PC-9 (cell line): ENCODE data around the gene CYP1A2. TPM values are rescaled to one million over a fixed set of nuclear protein-coding genes. Genes with fewer than 3 reads are reported as not detected.

Experiments used
- BruUV-seq: library from RNA; stranded (reverse); fragments of 400-500 nt; replicated peaks from 2 replicates; lab custom pipeline; 2021; lab: Mats Ljungman, UMichigan
- CTCF ChIA-PET: fragments of 300-600 bp; sonication (Branson Sonifier 250); formaldehyde crosslinking; loops from one replicate; lab custom pipeline; 2022; ENCODE audit warnings: antibody characterized with exemption; lab: Charles Lee
- POLR2A ChIA-PET: fragments of 300-600 bp; sonication (Branson Sonifier 250); formaldehyde crosslinking; loops from one replicate; lab custom pipeline; 2022; ENCODE audit warnings: antibody characterized with exemption; ENCODE audit not compliant: unreplicated experiment; lab: Charles Lee
- DNase-seq, 2 experiments: peaks; one replicate each; pipeline versions ENCODE4 v3.0.0 to v3.0.0-alpha.2; 2015 to 2022; ENCODE audit warnings: mixed read lengths in 1 of 2
- H2AFZ ChIP-seq: fragments of 200-600 bp; sonication (generic); 2 replicates; pipeline ENCODE4 v1.8.1; 2017; ENCODE audit warnings: antibody characterized with exemption
- H3F3A ChIP-seq: fragments of 200-600 bp; sonication (generic); 2 replicates; pipeline ENCODE4 v1.8.1; 2017; ENCODE audit warnings: antibody characterized with exemption, mild to moderate bottlenecking, low read depth; ENCODE audit not compliant: insufficient read depth
- H3K27ac ChIP-seq: fragments of 200-600 bp; sonication (generic); 2 replicates; pipeline ENCODE4 v1.6.1; 2016; ENCODE audit warnings: mixed run types
- H3K27me3 ChIP-seq: fragments of 200-600 bp; sonication (generic); 2 replicates; pipeline ENCODE4 v1.6.1; 2016; ENCODE audit warnings: low read depth, mixed run types; ENCODE audit not compliant: insufficient read depth
- H3K36me3 ChIP-seq: fragments of 200-600 bp; sonication (generic); 2 replicates; pipeline ENCODE4 v1.6.1; 2016; ENCODE audit warnings: low read depth, mixed run types
- H3K4me1 ChIP-seq: fragments of 200-600 bp; sonication (generic); replicated peaks from 2 replicates; pipeline ENCODE4 v1.6.1; 2016; ENCODE audit warnings: mixed run types; ENCODE audit not compliant: insufficient read depth
- H3K4me2 ChIP-seq: fragments of 200-600 bp; sonication (generic); 2 replicates; pipeline ENCODE4 v1.6.1; 2017; ENCODE audit warnings: mixed run types
- H3K4me3 ChIP-seq: fragments of 200-600 bp; sonication (generic); 2 replicates; pipeline ENCODE4 v1.6.1; 2016; ENCODE audit warnings: mixed run types
- H3K79me2 ChIP-seq: fragments of 200-600 bp; sonication (generic); 2 replicates; pipeline ENCODE4 v1.6.1; 2017; ENCODE audit warnings: low read depth, mixed run types
- H3K9me2 ChIP-seq: fragments of 200-600 bp; sonication (generic); 2 replicates; pipeline ENCODE4 v1.8.1; 2017; ENCODE audit warnings: mild to moderate bottlenecking; ENCODE audit not compliant: insufficient read depth
- H3K9me3 ChIP-seq: fragments of 200-600 bp; sonication (generic); 2 replicates; pipeline ENCODE4 v1.8.1; 2016; ENCODE audit warnings: low read depth; ENCODE audit not compliant: insufficient read depth
- H4K20me1 ChIP-seq: fragments of 200-600 bp; sonication (generic); 2 replicates; pipeline ENCODE4 v1.8.1; 2017; ENCODE audit not compliant: insufficient read depth
- EZH2 ChIP-seq: fragments of 200-600 bp; sonication (generic); IDR thresholded peaks from 2 replicates; pipeline ENCODE4 v1.8.0; 2017; ENCODE audit warnings: antibody characterized with exemption, low read depth
- intact Hi-C: fragments of 100-400 bp; cut with micrococcal nuclease; formaldehyde crosslinking; loops from one replicate; pipeline ENCODE4 v1.10.0; 2022; ENCODE audit not compliant: unreplicated experiment
- microRNA-seq: library from miRNA; unstranded; fragments of <30 nt; microRNA quantifications from one replicate; pipeline ENCODE4 v1.2.0, GENCODE V29; 2021; ENCODE audit warnings: borderline number of aligned reads, borderline replicate concordance
- total RNA-seq: library from RNA; stranded (reverse); gene quantifications from 2 replicates; pipeline ENCODE4 v1.2.3, GENCODE V29; 2021
- TF ChIP-seq, protein P1 (sequence below): fragments of 200-600 bp; sonication (generic); conservative IDR thresholded peaks from 2 replicates; pipeline ENCODE4 v1.6.1; 2017; ENCODE audit warnings: mixed run types, antibody characterized with exemption, mild to moderate bottlenecking, moderate library complexity

Gene CYP1A2
- total RNA-seq, 1 experiment from 2014 or later: not detected

DNA sequence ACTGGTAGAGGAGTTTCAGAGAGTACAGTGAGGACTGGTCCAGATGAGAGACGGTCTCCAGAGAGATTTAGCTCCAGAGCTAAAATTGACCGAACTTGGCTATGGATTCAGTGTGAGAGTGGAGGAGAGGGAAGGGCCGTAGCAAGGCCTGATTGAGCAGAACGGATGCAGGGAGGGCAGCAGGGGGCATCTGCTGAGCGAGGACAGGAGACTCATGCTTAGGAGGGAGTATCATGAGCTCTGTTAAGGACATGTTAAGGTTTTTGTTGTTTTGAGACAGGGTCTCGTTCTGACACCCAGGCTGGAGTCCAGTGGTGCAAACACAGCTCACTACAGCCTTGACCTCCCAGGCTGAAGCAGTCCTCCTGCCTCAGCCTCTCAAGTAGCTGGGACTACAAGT is 56.3 kb downstream of the CYP1A2 start:
- 0 out of 2 replicates have a peak, but pooled peaks cover 4% of the 10 kb centered on the region for H3K4me1 ChIP-seq
- peaks cover 4% of the 10 kb centered on the region; the same call in 1 of the 2 replicates for H4K20me1 ChIP-seq
- H2AFZ ChIP-seq: no peak overlapping the region
- H3K9me2 ChIP-seq: no peaks in the 10 kb centered on the region
- no TSS peak for BruUV-seq
- H3K4me3 ChIP-seq: no peak overlapping the region
- no peaks in the 10 kb centered on the region for H3K79me2 ChIP-seq
- H3F3A ChIP-seq: peaks cover 5% of the 10 kb centered on the region; the same call in 1 of the 2 replicates
- no peak overlapping the region for H3K4me2 ChIP-seq
- no peak for DNase-seq
- intact Hi-C loops: no loop called here
- H3K36me3 ChIP-seq: no peaks in the 10 kb centered on the region
- ChIA-PET CTCF (interaction anchor here (0.8 kb wide), 1 partner anchor 34 kb away, joined by 3 read pairs; no protein-coding TSS in a partner anchor), POLR2A (no interaction called here)
- H3K27ac ChIP-seq: no peak overlapping the region
- H3K27me3 ChIP-seq: no peaks in the 10 kb centered on the region
- no peaks in the 10 kb centered on the region for H3K9me3 ChIP-seq
- TF ChIP-seq, protein P1, sequence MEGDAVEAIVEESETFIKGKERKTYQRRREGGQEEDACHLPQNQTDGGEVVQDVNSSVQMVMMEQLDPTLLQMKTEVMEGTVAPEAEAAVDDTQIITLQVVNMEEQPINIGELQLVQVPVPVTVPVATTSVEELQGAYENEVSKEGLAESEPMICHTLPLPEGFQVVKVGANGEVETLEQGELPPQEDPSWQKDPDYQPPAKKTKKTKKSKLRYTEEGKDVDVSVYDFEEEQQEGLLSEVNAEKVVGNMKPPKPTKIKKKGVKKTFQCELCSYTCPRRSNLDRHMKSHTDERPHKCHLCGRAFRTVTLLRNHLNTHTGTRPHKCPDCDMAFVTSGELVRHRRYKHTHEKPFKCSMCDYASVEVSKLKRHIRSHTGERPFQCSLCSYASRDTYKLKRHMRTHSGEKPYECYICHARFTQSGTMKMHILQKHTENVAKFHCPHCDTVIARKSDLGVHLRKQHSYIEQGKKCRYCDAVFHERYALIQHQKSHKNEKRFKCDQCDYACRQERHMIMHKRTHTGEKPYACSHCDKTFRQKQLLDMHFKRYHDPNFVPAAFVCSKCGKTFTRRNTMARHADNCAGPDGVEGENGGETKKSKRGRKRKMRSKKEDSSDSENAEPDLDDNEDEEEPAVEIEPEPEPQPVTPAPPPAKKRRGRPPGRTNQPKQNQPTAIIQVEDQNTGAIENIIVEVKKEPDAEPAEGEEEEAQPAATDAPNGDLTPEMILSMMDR: no peak
- TF ChIP-seq EZH2: no peak

Small RNA genes within 50 kb of the gene (microRNA-seq; reads per million reads assigned to microRNA genes)
- gene MIR4513: not detected

Other genes starting within 250 kb of the CYP1A2 start
- 9.6 and 10.8 TPM in 2 replicates for gene ARID3B, start 207.6 kb upstream of the CYP1A2 start, total RNA-seq
- gene CLK3, start 133.0 kb upstream of the CYP1A2 start, total RNA-seq: 70.7 and 80.1 TPM in 2 replicates
- 43.3 and 46.3 TPM in 2 replicates for gene EDC3, start 52.8 kb upstream of the CYP1A2 start, total RNA-seq
- gene CYP1A1, start 23.3 kb upstream of the CYP1A2 start, total RNA-seq: 0.33 and 0.39 TPM in 2 replicates
- gene CSK, start 33.2 kb downstream of the CYP1A2 start, total RNA-seq: 78.3 TPM in 2 replicates
- gene LMAN1L, start 64.0 kb downstream of the CYP1A2 start, total RNA-seq: not detected in 2 replicates
- gene CPLX3, start 77.8 kb downstream of the CYP1A2 start, total RNA-seq: not detected in 2 replicates
- gene ULK3, start 94.3 kb downstream of the CYP1A2 start, total RNA-seq: 30.2 and 46.6 TPM in 2 replicates
- 84.6 and 87.4 TPM in 2 replicates for gene SCAMP2, start 124.5 kb downstream of the CYP1A2 start, total RNA-seq
- gene MPI, start 141.2 kb downstream of the CYP1A2 start, total RNA-seq: 22.5 and 23.0 TPM in 2 replicates
- gene FAM219B, start 158.0 kb downstream of the CYP1A2 start, total RNA-seq: 41.8 and 45.5 TPM in 2 replicates
- gene COX5A, start 189.2 kb downstream of the CYP1A2 start, total RNA-seq: 177 and 247 TPM in 2 replicates
- 14.9 and 19.6 TPM in 2 replicates for gene RPP25, start 207.9 kb downstream of the CYP1A2 start, total RNA-seq
- gene SCAMP5, start 246.7 kb downstream of the CYP1A2 start, total RNA-seq: 17.9 and 19.7 TPM in 2 replicates